Gastrocnemius medialis (tissue), 4 donors: ENCODE results near the gene LRRK1.

ENCODE experiments used
- CTCF ChIP-seq, 5 experiments: fragments of 450-650 bp in 3 of 5; fragments of 200-600 bp in 2 of 5; sonication (generic) in 2 of 5; IDR thresholded peaks in 4 of 5; conservative IDR thresholded peaks in 1 of 5; 1 replicate in 4 of 5; 2 replicates in 1 of 5; pipeline ENCODE4 v1.5.1; 2016 to 2019; ENCODE audit warnings: antibody characterized with exemption in 5 of 5, mild to moderate bottlenecking in 3 of 5, moderate library complexity in 3 of 5
- POLR2A ChIP-seq, 2 donors: fragments of 450-650 bp; IDR thresholded peaks; one replicate each; pipeline ENCODE4 v1.6.1; 2017; ENCODE audit warnings: antibody characterized with exemption in 2 of 2, mild to moderate bottlenecking in 2 of 2, moderate library complexity in 2 of 2

DNA sequence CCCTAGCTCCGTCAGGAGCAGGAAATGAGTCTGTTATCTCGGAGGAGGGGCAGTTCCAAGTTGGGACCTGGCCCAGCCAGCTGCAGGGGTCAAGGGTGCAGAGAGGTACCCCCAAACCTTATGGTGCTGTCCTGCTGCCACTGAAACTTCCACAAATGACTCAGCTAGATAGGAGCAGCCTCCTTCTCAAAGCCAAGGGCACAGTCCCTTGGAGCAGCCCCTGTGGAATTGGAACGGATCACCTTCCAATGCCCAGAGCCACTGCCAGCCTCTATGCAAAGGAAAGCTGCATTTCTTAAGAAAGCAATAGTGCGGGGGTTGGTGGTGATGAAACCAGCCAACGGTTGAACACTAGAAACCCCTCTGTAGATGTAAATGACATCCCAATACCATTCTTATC, 19.6 kb upstream of the LRRK1 start:
- TF ChIP-seq CTCF (IDR thresholded peaks at IDR 0.05 in 4 of 5, conservative IDR thresholded peaks at IDR 0.05 in 1 of 5) (no peak), POLR2A (IDR thresholded peaks at IDR 0.05) (no peak)
